Thoracic aorta (tissue), 2 donors: ENCODE measurements around the gene CYP4F12. TPM values are rescaled to one million over a fixed set of nuclear protein-coding genes. Genes with fewer than 3 reads are reported as not detected.

ENCODE experiments used
- ATAC-seq: fragments of 150-250 bp; one replicate; pipeline ENCODE4 v1.8.0; 2017; ENCODE audit warnings: low read depth; ENCODE audit not compliant: insufficient number of reproducible peaks, low FRiP score
- DNase-seq: peaks from one replicate; pipeline ENCODE4 v3.0.0-alpha.2; 2020; ENCODE audit warnings: low spot score
- H3K27ac ChIP-seq, 2 donors: fragments of 200-600 bp; sonication (generic); 1 replicate in 1 of 2; 2 replicates in 1 of 2; pipeline ENCODE4 v1.5.1; 2016; ENCODE audit warnings: mild to moderate bottlenecking in 2 of 2, moderate library complexity in 2 of 2
- H3K27me3 ChIP-seq: fragments of 200-600 bp; sonication (generic); replicated peaks from 2 replicates; pipeline ENCODE4 v1.6.0; 2016; ENCODE audit warnings: mild to moderate bottlenecking; ENCODE audit not compliant: insufficient read depth
- H3K36me3 ChIP-seq: fragments of 200-600 bp; sonication (generic); one replicate; pipeline ENCODE4 v1.5.1; 2016
- H3K4me1 ChIP-seq, 2 donors: fragments of 200-600 bp; sonication (generic); 1 replicate in 1 of 2; 2 replicates in 1 of 2; pipeline versions ENCODE4 v1.5.1 to v1.6.0; 2016; ENCODE audit warnings: low read depth in 2 of 2, mild to moderate bottlenecking in 1 of 2; ENCODE audit not compliant: control insufficient read depth in 1 of 2
- H3K4me3 ChIP-seq: fragments of 200-600 bp; sonication (generic); 2 replicates; pipeline ENCODE4 v1.5.1; 2016; ENCODE audit warnings: mild to moderate bottlenecking
- H3K9me3 ChIP-seq: fragments of 200-600 bp; sonication (generic); 2 replicates; pipeline ENCODE4 v1.5.1; 2016
- CTCF ChIP-seq: fragments of 200-600 bp; sonication (generic); IDR thresholded peaks from one replicate; pipeline ENCODE4 v1.5.1; 2019; ENCODE audit warnings: antibody characterized with exemption
- total RNA-seq, 2 donors: library from RNA; depleted of rRNA; stranded (reverse); fragments of >200 nt; gene quantifications; one replicate each; pipeline versions ENCODE4 v1.1.0 to v1.2.3, GENCODE V29; 2016

Gene CYP4F12
- total RNA-seq, 2 donors from 2014 or later, result 4.6 to 4.7 TPM

GRCh38 chr19:15651791-15652190 is 21.1 kb upstream of the CYP4F12 start:
- DNase-seq, result no peak
- no peak for TF ChIP-seq CTCF
- no peak for ATAC-seq
- Histone ChIP-seq H3K36me3 (no peaks in the 10 kb centered on the region), H3K4me3 (no peak overlapping the region), H3K27me3 (no peaks in the 10 kb centered on the region), H3K27ac (no peak overlapping the region), H3K9me3 (no peaks in the 10 kb centered on the region), H3K4me1 (no peaks in the 10 kb centered on the region)

GRCh38 chr19:15652559-15653278 is 20.2 kb upstream of the CYP4F12 start:
- H3K27me3 ChIP-seq, result no peaks in the 10 kb centered on the region
- no peaks in the 10 kb centered on the region for H3K36me3 ChIP-seq
- no peak for TF ChIP-seq CTCF
- H3K4me1 ChIP-seq, result no peaks in the 10 kb centered on the region
- DNase-seq (no peak), ATAC-seq (no peak)
- H3K4me3 ChIP-seq, result no peak overlapping the region
- H3K27ac ChIP-seq, result no peak overlapping the region
- H3K9me3 ChIP-seq, result no peaks in the 10 kb centered on the region

GRCh38 chr19:15656467-15656866 is 16.4 kb upstream of the CYP4F12 start:
- DNase-seq (no peak), ATAC-seq (no peak)
- Histone ChIP-seq H3K27ac (no peak overlapping the region), H3K4me1 (no peaks in the 10 kb centered on the region), H3K4me3 (no peak overlapping the region), H3K9me3 (no peaks in the 10 kb centered on the region), H3K27me3 (no peaks in the 10 kb centered on the region), H3K36me3 (no peaks in the 10 kb centered on the region)
- TF ChIP-seq CTCF, result no peak

DNA sequence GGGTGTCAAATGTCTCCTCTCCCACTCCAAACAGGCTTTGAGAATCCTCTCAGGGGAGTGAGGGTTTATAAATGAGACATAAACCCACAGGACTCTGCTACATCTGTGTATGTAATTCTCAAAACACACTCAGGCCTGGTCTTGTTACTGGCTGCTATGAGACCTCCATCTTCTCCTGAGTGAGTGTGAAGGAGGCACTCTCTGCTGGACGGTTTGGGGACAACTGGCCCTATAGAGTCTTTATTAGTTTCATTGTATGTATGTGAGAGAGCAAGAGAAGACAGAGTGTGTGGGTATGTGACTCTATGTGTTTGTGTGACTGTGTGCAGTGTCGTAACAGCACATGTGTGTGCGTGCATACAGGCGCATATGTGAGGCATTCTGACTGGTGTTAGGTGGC is 9.6 kb upstream of the CYP4F12 start:
- ATAC-seq, result no peak
- Histone ChIP-seq H3K27ac (no peak overlapping the region), H3K36me3 (no peaks in the 10 kb centered on the region), H3K4me1 (no peaks in the 10 kb centered on the region), H3K9me3 (no peaks in the 10 kb centered on the region), H3K27me3 (no peaks in the 10 kb centered on the region), H3K4me3 (no peak overlapping the region)
- TF ChIP-seq CTCF, result no peak
- no peak for DNase-seq

- Histone ChIP-seq H3K27ac (no peak overlapping the region), H3K4me1 (no peaks in the 10 kb centered on the region), H3K4me3 (no peak overlapping the region), H3K9me3 (no peaks in the 10 kb centered on the region), H3K27me3 (no peaks in the 10 kb centered on the region), H3K36me3 (no peaks in the 10 kb centered on the region)
- ATAC-seq, result no peak
- TF ChIP-seq CTCF, result no peak
- no peak for DNase-seq
Observed at GRCh38 chr19:15666186-15666585, 6.7 kb upstream of the CYP4F12 start.
